ENCODE results near the gene FA2H.
A peak's percentile ranks its signal among the peaks of the same experiment; 100 is the strongest.
"Not testable (repeated sequence)": the region's sequence is repeated elsewhere in the genome, so short reads cannot be mapped to it uniquely, and the experiment has no call there.

Gene FA2H, protein sequence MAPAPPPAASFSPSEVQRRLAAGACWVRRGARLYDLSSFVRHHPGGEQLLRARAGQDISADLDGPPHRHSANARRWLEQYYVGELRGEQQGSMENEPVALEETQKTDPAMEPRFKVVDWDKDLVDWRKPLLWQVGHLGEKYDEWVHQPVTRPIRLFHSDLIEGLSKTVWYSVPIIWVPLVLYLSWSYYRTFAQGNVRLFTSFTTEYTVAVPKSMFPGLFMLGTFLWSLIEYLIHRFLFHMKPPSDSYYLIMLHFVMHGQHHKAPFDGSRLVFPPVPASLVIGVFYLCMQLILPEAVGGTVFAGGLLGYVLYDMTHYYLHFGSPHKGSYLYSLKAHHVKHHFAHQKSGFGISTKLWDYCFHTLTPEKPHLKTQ

DNA sequence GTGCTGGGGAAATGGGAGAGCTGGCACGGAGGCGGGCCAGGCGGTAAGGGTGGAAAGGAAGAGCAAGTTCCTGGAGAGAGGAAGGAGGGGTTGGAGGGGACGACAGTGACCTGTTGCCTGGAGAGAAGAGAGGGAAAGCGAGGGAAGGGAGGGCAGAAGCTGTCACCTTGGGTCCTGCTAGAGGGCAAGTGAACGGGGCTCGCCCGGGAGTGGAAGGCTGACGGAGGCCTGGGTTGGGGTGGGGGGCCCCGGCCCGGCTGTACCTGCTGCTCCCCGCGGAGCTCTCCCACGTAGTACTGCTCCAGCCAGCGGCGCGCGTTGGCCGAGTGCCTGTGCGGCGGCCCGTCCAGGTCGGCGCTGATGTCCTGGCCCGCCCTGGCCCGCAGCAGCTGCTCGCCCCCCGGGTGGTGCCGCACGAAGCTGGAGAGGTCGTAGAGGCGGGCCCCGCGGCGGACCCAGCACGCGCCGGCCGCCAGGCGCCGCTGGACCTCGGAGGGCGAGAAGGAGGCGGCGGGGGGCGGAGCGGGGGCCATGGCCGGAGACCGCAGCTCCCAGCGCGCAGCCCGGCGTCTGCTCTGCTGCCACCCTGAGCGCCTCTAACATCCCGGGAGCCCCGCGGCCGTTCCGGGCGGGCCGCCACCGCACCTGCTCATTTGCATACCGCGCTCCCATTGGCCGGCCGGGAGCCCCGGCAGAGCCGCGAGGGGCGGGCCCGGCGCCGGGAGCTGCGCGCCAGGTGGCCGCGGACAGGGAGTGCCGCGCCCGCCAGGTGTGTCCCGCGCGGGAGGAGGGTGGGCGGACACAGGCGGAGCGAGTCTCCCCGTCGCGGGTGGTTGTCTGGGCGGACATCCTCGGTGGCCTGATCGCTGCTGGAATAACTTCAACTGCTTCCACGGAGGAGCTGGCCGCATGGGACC lies at the start of gene FA2H:
FA2H (minus strand) TSS at position 598 of the 917 bp plus-strand sequence; CDS start at position 533, 65 bp downstream.
- peak; percentile 66 for DNase-seq

DNA sequence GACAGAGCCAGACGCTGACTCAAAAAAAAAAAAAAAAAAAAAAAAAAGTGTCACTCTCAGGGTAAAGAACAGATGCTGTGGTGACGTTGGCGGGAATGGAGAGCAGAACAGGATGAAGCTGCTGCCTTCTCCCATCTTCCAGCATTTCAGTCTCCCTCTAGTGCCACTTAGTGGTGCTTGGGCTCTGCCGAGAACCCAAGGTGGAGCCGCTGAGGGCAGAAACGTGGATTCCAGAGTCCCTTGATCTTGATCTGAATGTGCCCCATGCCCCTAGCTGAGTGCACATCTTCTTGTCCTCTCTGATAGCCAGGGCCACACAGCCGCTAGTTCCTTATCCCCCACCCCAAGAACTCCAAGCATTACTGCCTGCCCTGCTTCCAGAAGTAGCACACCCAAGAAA lies 43.2 kb upstream of the FA2H start:
- no peak for DNase-seq

DNA sequence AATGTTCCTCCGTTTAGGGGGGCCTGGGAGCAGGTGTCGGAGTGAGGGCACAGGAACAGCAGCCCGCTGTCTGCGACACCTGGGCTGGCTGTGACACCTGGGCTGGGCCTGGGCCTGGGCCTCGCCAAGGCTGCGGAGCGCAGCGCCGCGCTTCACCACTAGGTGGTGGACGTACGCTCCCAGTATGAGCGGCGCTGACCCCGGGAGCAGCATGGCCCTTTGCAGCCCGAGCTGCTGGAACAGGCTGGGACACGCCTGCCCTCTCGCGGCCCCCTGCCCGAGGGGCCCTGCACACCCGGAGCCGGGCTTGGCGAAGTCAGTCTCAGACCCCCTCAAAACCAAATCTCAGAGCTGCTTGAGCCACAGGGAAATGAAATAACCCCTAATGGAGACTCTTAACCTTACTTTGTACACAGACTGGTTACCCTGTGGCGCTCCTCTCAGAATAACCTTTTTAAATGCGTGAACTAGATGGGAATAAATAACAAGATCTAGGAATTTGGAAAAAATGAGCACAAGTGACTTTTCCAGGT lies 38.6 kb upstream of the FA2H start:
- DNase-seq = peak; percentile 80

DNA sequence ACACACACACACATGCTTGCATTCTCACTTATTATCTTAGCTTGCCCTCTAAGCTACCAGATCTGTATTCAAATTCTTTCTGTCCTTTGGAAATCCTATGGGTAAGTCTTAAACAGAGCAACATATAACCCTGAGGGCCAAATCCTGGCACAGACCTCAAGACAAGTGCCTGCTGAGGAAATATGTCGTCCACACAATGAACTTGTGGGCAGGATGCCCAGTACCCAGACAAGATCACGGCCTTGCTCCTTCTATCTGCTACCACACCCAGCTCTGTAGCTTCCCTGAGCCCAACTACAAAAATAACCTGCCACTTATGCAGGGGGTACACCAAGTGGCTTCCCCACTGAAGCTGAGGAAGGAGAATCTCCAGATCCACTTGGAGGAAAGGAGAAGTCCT lies 37.3 kb upstream of the FA2H start:
- DNase-seq = no peak

DNA sequence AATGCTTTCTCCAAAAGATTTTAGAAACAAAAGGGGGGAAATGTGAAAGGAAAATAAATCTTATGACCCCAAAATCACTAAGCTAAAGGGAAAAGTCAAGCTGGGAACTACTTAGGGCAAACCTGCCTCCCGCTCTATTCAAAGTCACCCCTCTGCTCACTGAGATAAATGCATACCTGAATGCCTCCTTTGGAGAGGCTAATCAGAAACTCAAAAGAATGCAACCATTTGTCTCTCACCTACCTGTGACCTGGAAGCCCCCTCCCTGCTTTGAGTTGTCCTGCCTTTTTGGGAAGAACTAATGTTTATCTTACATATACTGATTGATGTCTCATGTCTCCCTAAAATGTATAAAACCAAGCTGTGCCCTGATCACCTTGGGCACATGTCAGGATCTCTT lies 36.6 kb upstream of the FA2H start:
- DNase-seq = not testable (repeated sequence)

DNA sequence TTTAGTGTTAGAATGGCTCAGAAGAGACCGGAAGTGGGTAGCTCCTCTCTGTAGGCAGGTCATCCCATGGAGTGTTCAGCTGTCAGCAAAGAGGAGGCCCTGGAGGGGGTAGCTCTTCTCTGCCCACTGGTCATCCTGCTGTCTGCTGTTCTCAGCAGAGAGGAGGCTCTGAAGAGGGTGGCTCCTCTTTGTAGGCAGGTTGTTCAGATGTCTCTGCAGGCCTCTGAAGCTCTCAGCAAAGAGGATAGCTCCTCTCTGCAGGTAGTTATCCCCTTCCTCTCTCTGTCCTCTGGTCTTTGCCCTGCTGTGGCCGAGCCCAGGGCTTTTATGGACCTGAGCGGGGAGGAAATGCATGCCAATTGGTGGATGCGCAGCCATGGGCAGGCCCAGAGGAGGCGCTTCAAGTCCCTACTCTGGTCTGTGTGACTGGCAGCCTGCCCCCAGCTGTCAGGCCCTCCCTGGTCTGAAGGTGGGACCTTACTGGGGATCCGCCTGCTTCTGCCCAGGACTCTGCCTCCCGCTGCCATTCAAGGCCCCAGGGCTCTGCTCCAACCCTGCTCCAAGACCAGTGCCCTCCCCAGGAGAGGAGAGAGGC lies 32.5 kb upstream of the FA2H start:
- no peak for DNase-seq

DNA sequence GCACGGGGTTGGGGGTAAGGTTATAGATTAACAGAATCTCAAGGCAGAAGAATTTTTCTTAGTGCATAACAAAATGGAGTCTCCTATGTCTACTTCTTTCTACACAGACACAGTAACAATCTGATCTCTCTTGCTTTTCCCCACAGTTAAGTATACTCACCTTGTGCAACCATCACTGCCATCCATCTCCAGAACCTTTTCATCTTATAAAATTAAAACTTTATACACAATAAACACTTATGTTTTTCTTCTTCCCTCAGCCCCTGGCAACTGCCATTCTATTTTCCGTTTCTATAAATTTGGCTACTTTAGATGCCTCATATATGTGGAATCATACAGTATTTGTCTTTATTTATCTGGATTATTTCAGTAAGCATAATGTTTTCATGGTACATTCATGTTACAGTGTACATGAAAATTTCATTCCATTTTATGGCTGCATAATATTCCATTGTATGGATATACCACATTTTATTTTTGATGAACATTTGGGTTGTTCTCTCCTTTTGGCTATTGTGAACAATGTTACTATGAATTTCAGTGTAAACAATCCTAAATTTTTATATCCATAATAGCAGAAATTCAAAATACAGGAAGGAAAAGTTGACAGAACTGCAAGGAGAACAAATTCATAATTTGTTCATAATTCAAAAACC lies 25.7 kb upstream of the FA2H start:
- DNase-seq = no peak

DNA sequence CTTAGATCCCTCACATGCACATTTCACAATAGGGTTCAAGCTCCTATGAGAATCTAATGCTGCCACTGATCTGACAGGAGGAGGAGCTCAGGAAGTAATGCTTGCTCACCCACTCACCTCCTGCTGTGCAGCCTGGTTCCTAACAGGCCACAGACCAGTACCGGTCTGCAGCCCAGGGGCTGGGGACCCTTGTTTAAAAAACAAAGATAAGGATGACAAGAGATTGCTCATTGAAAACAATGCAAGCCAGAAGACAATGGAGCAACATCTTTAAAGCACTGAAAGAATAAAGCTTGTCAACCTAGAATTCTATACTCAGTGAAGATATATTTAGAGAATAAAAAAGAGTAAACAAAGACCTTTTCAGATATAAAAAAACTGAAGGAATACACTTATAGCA lies 22.8 kb upstream of the FA2H start:
- no peak for DNase-seq

DNA sequence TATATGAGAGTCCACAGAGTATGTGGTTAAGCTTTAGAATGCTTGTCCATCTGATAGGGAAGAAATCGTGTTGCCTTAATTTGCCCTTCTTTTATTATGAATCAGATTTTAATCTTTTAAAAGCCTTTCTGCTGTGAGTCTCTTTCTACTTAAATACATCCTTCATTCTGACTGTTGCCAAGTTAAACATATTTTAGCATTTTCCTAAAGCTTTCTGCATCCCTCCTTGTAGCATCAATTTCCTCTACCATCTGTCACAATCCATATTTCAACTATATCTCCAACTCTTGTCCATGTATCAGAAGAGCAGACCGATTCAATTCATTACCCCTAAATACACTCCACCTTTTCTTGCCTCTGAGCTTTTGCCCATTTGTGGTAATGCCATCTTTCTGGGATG lies 20.5 kb upstream of the FA2H start:
- no peak for DNase-seq

DNA sequence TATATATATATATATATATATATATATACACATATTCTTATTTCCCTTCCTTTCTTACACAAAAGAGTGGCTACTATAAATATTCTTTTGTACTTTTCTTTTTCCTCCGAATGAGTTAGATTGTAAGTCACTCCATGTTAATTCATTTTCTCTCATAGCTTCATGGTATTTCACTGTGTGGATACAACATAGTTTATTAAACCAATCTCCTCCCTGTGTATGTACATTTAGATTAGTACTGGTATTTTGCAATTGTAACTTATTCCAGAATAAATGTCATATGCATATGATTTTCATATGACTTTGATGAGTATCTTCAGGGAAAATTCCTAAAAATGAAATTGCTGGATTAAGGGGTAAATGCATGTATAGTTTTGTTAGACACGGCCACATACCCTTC lies 20.0 kb upstream of the FA2H start:
- DNase-seq = no peak

DNA sequence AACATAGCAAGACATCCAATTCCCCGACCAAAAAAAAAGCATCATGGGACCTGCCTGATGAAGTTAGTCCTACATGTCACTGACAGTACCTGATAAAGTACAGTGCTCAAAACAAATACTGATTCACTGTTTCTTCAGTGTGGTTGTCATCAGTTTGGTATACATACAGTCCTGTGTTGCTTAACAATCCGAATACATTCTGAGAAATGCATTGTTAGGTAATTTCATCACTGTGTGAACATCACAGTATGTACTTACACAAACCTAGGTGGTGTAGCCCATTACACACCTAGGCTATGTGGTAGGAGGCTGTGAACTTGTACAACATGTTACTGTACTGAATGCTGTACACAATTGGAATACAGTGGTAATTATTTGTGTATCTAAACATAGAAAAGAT lies 19.0 kb upstream of the FA2H start:
- no peak for DNase-seq

DNA sequence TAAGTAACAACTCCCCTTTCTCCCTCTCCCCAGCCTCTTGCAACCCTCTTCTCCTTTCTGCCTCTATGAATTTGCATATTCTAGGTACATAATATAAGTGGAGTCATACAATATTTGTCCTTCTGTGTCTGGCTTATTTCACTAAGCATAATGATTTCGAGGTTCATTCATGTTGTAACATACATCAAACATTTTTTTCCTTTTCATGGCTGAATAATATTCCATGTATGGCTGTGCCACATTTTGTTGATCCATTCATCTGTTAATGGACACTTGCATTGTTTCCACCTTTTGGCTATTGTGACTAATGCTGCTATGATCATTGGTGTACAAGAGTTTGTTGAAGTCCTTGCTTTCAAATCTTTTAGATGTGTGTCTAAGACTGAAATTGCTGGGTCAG lies 17.6 kb upstream of the FA2H start:
- DNase-seq = no peak

DNA sequence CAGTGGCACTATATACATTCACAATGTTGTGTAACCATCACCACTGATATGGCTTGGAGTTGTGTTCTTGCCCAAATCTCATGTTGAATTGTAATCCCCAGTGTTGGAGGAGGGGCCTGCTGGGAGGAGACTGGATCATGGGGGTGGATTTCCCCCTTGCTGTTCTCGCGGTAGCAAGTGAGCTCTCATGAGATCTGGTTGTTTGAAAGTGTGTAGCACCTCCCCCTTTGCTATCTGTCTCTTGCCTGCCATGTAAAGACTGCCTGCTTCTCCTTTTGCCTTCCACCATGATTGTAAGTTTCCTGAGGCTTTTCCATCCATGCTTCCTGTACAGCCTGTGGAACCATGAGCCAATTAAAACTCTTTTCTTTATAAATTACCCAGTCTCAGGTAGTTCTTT lies 17.1 kb upstream of the FA2H start:
- DNase-seq = not testable (repeated sequence)

DNA sequence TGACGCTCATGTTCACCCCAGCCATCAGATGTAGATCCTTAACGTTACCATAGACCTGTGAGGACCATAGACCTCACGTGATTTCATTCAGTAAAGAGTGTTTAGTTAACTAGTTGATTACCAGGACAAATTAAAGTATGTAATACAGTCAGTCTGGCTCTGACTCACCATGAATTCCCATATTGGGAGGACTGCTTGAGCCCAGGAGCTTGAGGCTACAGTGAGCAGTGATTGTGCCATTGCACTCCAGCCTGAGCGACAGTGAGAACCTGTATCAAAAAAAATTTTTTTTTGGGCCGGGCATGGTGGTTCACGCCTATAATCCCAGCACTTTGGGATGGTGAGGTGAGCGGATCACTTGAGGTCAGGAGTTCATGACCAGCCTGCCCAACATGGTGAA lies 13.5 kb upstream of the FA2H start:
- no peak for DNase-seq

DNA sequence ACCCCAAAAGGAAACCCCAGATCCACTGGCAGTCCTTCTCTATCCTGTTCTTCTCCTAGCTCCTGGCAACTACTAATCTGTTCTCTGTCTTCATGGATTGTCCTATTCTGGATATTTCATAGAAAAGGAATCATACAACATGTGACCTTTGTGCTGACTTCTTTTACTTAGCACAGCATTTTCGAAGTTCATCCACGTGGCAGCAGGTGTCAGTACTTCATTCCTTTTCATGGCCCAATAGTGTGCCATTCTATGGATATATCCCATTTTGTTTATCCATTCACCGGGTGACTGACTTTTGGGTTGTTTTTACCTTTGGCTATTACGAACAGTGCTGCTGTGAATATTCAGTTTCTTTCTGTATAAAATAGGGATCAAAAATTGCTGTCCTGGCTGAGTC lies 10.4 kb upstream of the FA2H start:
- DNase-seq = no peak

DNA sequence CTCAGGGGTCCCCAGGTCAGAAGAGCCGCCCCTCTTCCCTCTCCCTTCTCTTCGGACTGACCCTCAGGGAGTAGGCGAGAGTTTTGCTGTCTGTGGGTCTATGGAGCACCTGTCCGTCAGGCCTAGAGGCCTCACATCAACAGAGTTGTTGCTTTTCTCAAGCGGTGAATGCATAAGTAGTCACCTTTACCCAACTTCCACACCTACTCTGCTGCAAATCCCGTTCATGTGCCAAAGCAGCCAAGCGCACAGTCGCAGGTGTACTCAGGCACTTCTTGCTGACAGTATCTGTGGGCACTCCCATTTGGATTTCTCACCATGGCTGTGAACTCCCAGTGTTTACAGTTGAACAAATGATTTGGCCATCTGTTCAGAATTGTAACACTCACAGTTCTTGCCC lies 4.0 kb upstream of the FA2H start:
- DNase-seq = no peak

DNA sequence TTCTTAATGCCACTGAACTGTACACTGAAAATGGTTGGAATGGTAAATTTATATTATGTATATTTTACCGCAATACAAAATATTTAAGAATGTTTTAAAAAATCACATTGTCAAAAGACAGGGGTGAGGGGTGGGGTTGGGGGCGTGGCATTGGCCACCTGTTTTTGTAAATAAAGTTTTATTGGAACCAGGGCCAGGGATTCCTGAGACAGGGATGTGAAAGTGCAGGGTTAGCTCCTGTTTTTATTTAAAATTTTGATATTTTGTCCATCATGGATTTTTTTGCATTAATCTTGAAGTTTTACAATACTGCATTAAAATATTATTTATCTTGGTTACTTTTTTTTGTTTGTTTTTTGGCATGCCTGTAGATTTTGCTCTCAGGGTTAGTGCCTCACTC lies 2.3 kb upstream of the FA2H start:
- no peak for DNase-seq

DNA sequence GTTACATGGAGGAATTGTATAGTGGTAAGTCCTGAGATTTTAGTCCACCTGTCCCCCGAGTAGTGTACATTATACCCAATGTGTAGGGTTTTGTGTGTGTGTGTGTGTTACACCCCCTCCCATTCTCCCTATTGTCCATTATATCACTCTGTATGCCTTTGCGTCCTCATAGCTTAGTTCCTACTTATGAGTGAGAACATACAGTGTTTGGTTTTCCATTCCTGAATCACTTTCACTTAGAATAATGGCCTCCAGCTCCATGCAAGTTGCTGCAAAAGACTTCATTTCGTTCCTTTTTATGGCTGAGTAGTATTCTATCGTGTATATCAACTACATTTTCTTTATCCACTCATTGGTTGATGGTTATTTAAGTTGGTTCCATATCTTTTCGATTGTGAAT lies 635 bp upstream of the FA2H start:
- DNase-seq = no peak

DNA sequence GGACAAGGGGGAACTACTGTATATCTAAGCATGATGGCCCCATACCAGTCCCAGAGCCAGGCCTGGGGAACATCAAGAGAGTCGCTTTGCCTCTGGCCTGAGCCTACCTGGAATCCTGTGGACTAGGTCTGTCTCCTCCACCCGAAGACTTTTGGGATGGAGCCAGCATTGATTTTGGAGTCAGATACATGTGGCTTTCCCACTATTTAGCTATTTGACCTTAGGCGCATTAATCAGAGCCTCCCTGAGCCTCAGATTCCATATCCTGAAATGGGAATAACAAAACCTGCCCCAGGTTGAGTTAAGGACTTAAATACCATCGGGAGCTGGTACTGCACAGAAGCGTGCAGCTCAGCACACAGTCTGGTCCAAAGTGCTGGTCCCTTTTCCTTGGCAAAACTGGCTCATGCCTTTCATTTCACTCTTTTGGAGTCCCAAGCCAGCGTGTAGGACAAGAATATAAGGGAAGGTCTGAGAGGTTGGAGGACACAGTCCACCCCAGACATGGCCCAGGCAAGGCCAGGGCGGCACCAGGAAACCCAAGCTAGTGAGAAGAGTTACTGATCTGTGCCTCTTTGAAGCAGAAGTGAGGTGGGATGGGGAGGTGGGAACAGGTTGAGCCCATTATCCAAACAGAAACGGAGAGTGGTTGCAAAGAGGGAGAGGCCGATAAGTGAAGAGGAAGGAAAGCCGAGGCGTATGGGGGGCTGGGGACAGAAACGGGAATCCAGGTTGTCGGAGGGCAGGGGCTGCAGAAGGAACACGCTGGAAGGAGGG lies 986 bp downstream of the FA2H start:
- no peak for DNase-seq

DNA sequence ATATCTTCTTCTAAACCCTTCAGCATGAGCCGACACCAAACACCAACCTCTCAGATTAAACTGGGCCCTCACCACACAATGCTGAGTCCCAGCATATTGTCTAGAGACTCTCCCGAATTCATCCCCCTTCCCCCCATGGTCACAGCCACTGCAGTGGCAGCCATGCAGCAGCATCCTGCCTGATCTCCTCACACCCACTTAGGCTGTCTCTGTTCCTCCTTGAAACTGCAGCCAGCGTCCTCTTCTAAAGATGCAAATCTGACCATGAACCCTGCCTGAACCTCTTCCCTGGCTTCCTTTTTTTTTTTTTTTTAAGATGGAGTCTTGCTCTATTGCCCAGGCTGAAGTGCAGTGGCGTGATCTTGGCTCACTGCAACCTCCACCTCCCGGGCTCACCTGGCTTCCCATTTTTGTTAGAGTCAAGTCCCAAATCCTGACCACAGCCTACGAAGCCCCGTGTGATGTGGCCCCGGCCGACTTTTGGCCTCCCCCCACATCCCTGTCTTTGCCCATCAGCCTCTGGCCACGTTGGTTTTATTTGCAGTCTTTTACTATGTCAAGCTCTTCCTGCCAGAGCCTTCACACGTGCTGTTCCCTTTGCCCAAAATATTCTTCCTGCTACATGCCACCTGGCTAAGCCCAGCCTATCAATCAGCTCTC lies 2.8 kb downstream of the FA2H start:
- no peak for DNase-seq

DNA sequence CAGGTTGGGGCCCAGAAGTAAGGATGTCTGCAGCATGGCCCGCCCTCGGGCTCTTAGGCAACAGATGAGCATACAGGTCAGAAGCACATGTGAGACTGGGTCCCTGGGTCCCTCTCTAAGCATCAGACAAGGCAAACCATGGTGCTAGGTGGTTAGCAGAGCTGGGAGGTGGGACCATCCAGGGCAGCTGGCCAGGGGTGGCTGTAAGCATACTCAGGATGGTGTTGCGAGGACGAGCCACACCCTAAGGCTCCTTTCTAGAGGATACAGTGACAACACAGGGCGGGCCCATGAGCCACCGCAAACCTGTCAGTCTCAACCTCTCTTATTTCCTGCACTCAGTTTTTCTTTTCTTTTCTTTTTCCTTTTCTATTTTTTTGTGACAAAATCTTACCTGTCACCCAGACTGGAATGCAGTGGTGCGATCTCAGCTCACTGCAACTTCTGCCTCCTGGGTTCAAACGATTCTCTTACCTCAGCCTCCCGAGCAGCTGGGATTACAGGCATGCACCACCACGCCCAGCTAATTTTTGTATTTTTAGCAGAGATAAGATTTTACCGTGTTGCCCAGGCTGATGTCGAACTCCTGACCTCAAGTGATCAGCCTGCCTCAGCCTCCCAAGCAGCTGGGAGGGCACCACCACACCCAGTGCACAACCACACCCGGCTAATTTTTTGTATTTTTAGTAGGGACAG lies 3.6 kb downstream of the FA2H start:
- no peak for DNase-seq
